ENCODE measurements around the gene TAMM41. TPM values are rescaled to one million over a fixed set of nuclear protein-coding genes. Genes with fewer than 3 reads are reported as not detected.

Gene TAMM41
- total and polyA plus RNA-seq, 9 of the 15 experiments (the other 6 are each of a cell fraction or from before 2014, with no cell fraction given): 8.6 to 74.6 (median 29.3) TPM

- TF ChIP-seq, protein P1, sequence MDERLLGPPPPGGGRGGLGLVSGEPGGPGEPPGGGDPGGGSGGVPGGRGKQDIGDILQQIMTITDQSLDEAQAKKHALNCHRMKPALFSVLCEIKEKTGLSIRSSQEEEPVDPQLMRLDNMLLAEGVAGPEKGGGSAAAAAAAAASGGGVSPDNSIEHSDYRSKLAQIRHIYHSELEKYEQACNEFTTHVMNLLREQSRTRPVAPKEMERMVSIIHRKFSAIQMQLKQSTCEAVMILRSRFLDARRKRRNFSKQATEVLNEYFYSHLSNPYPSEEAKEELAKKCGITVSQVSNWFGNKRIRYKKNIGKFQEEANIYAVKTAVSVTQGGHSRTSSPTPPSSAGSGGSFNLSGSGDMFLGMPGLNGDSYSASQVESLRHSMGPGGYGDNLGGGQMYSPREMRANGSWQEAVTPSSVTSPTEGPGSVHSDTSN (CRISPR knock-in tag; IDR thresholded peaks at IDR 0.05; ENCODE audit: low read depth): no peak
- TF ChIP-seq, protein P1 (tag; conservative IDR thresholded peaks at IDR 0.05; ENCODE audit: low read depth): no peak
- no peak for TF ChIP-seq SIN3B (IDR thresholded peaks at IDR 0.05; ENCODE audit: low read depth)
- TF ChIP-seq DIDO1 (tag; IDR thresholded peaks at IDR 0.05; ENCODE audit: low read depth): no peak
- TF ChIP-seq TEAD4 (IDR thresholded peaks at IDR 0.05; ENCODE audit: low read length): peak; percentile 70
- no peak for TF ChIP-seq TEAD4 (CRISPR knock-in tag; IDR thresholded peaks at IDR 0.05; ENCODE audit: borderline replicate concordance)
- no peak for TF ChIP-seq MCM3 (IDR thresholded peaks at IDR 0.05)
- no peak for TF ChIP-seq MED1 (CRISPR knock-in tag; IDR thresholded peaks at IDR 0.05; ENCODE audit: borderline replicate concordance)
- no peak for TF ChIP-seq ELF4 (CRISPR knock-in tag; IDR thresholded peaks at IDR 0.05)
- no peak for TF ChIP-seq ZNF318 (IDR thresholded peaks at IDR 0.05; ENCODE audit: borderline replicate concordance in 1 of 2, low read depth in 1 of 2)
- TF ChIP-seq, protein P2, sequence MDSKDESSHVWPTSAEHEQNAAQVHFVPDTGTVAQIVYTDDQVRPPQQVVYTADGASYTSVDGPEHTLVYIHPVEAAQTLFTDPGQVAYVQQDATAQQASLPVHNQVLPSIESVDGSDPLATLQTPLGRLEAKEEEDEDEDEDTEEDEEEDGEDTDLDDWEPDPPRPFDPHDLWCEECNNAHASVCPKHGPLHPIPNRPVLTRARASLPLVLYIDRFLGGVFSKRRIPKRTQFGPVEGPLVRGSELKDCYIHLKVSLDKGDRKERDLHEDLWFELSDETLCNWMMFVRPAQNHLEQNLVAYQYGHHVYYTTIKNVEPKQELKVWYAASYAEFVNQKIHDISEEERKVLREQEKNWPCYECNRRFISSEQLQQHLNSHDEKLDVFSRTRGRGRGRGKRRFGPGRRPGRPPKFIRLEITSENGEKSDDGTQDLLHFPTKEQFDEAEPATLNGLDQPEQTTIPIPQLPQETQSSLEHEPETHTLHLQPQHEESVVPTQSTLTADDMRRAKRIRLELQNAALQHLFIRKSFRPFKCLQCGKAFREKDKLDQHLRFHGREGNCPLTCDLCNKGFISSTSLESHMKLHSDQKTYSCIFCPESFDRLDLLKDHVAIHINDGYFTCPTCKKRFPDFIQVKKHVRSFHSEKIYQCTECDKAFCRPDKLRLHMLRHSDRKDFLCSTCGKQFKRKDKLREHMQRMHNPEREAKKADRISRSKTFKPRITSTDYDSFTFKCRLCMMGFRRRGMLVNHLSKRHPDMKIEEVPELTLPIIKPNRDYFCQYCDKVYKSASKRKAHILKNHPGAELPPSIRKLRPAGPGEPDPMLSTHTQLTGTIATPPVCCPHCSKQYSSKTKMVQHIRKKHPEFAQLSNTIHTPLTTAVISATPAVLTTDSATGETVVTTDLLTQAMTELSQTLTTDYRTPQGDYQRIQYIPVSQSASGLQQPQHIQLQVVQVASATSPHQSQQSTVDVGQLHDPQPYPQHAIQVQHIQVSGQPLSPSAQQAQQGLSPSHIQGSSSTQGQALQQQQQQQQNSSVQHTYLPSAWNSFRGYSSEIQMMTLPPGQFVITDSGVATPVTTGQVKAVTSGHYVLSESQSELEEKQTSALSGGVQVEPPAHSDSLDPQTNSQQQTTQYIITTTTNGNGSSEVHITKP (IDR thresholded peaks at IDR 0.05; ENCODE audit: partially characterized antibody): peak; percentile 97
- no peak for TF ChIP-seq HEY1 (CRISPR knock-in tag; IDR thresholded peaks at IDR 0.05; ENCODE audit: borderline replicate concordance)
These were observed 76.0 kb downstream of the TAMM41 start (continued) for GRCh38 chr3:11770477-11771391.

All from K562 (cell line).